HepG2 (cell line): ENCODE measurements around the gene PALM. TPM values are rescaled to one million over a fixed set of nuclear protein-coding genes. Genes with fewer than 3 reads are reported as not detected.

Experiments
- ATAC-seq: fragments of 200-7000 bp; cut with Tn5 transposase; 3 replicates; pipeline ENCODE4 v1.9.1; 2020; ENCODE audit warnings: mild to moderate bottlenecking, moderate library complexity
- BruUV-seq: library from RNA; stranded (reverse); fragments of 400-500 nt; replicated peaks from 2 replicates; lab custom pipeline; 2021; lab: Mats Ljungman, UMichigan
- CTCF ChIA-PET: fragments of 300-600 bp; formaldehyde crosslinking; extraction: SDS; loops from one replicate; lab custom pipeline; 2021; ENCODE audit warnings: low total read pairs, inconsistent platforms, low intra/inter-chr PET ratio; lab: Yijun Ruan, JAX
- POLR2A ChIA-PET: fragments of 350-600 bp; sonication (Branson Sonifier 250); formaldehyde crosslinking; loops from one replicate; lab custom pipeline; 2020; ENCODE audit warnings: antibody characterized with exemption, inconsistent platforms; lab: Yijun Ruan, JAX
- DNase-seq: peaks from one replicate; pipeline ENCODE4 v3.0.0-alpha.2; 2015; ENCODE audit warnings: low spot score
- FAIRE-seq: peaks from 3 replicates; lab custom pipeline; 2011; peaks lifted over from hg19 to GRCh38; lab: Jason Lieb, UNC
- H2AFZ ChIP-seq: one replicate; pipeline ENCODE4 v1.6.1; 2011; ENCODE audit warnings: low read length, inconsistent platforms
- H3K27ac ChIP-seq: fragments of 300-600 bp; 3 replicates; pipeline ENCODE4 v1.8.0; 2011; ENCODE audit warnings: mixed run types, mild to moderate bottlenecking, mixed read lengths, low read length, inconsistent platforms; ENCODE audit not compliant: insufficient read depth; ENCODE audit errors: extremely low read length
- H3K27me3 ChIP-seq, 2 experiments: fragments of 200-600 bp in 1 of 2; 2 replicates in 1 of 2; 3 replicates in 1 of 2; pipeline versions ENCODE4 v1.6.0 to v1.8.0; 2011; ENCODE audit warnings: low read length in 2 of 2, mild to moderate bottlenecking in 2 of 2, moderate library complexity in 2 of 2, inconsistent platforms in 1 of 2; ENCODE audit not compliant: insufficient read depth in 2 of 2, control insufficient read depth in 1 of 2
- H3K36me3 ChIP-seq, 2 experiments: fragments of 200-600 bp in 1 of 2; replicated peaks in 1 of 2; 2 replicates in 1 of 2; 3 replicates in 1 of 2; pipeline versions ENCODE4 v1.5.1 to v1.8.0; 2011; ENCODE audit warnings: low read length in 2 of 2, inconsistent platforms in 1 of 2; ENCODE audit not compliant: insufficient read depth in 2 of 2, control insufficient read depth in 1 of 2
- H3K4me1 ChIP-seq: 2 replicates; pipeline ENCODE4 v1.5.1; 2012; ENCODE audit warnings: low read length, inconsistent platforms; ENCODE audit not compliant: insufficient read depth
- H3K4me2 ChIP-seq: 2 replicates; pipeline ENCODE4 v1.6.0; 2011; ENCODE audit warnings: low read depth, low read length, inconsistent platforms
- H3K4me3 ChIP-seq, 3 experiments: fragments of 200-600 bp in 1 of 3; sonication (generic), shearing (Covaris generic) in 1 of 3; replicated peaks in 1 of 3; 2 replicates each; pipeline ENCODE4 v1.5.1; 2011 to 2016; ENCODE audit warnings: low read length in 3 of 3, inconsistent platforms in 2 of 3, low read depth in 2 of 3, mild to moderate bottlenecking in 2 of 3, control low read depth in 1 of 3, mixed read lengths in 1 of 3; ENCODE audit not compliant: insufficient read depth in 1 of 3
- H3K79me2 ChIP-seq: one replicate; pipeline ENCODE4 v1.6.1; 2011; ENCODE audit warnings: low read length, inconsistent platforms; ENCODE audit not compliant: insufficient read depth
- H3K9ac ChIP-seq: 2 replicates; pipeline ENCODE4 v1.6.0; 2011; ENCODE audit warnings: mild to moderate bottlenecking, low read depth, low read length, inconsistent platforms; ENCODE audit not compliant: insufficient read depth
- H3K9me3 ChIP-seq: 2 replicates; pipeline ENCODE4 v1.5.1; 2012; ENCODE audit warnings: mild to moderate bottlenecking, low read length
- H4K20me1 ChIP-seq: 2 replicates; pipeline ENCODE4 v1.6.0; 2011; ENCODE audit warnings: inconsistent platforms, mild to moderate bottlenecking, low read length, moderate library complexity; ENCODE audit not compliant: insufficient read depth
- ATRX ChIP-seq: sonication (generic); formaldehyde crosslinking; IDR thresholded peaks from 2 replicates; pipeline ENCODE4 v1.4.0; 2020; ENCODE audit warnings: missing genetic modification reagents, borderline replicate concordance
- HNRNPL ChIP-seq: fragments of 200-400 bp; formaldehyde crosslinking; IDR thresholded peaks from 2 replicates; pipeline ENCODE4 v1.6.1; 2017; ENCODE audit warnings: mild to moderate bottlenecking, low read depth, low read length
- NFIC ChIP-seq: IDR thresholded peaks from 2 replicates; pipeline ENCODE4 v1.6.1; 2012; ENCODE audit warnings: mild to moderate bottlenecking, low read length, inconsistent platforms
- POLR2G ChIP-seq: fragments of 200-400 bp; formaldehyde crosslinking; IDR thresholded peaks from 2 replicates; pipeline ENCODE4 v1.6.1; 2018; ENCODE audit warnings: mild to moderate bottlenecking, low read depth, low read length, moderate library complexity
- RELA ChIP-seq: sonication (generic); formaldehyde crosslinking; IDR thresholded peaks from 2 replicates; pipeline ENCODE4 v1.4.0; 2020; ENCODE audit warnings: missing genetic modification reagents
- SETDB1 ChIP-seq: sonication (generic); formaldehyde crosslinking; IDR thresholded peaks from 2 replicates; pipeline ENCODE4 v1.5.1; 2020; ENCODE audit warnings: missing genetic modification reagents, mild to moderate bottlenecking, borderline replicate concordance
- SUZ12 ChIP-seq: fragments of 150-350 bp; IDR thresholded peaks from 2 replicates; pipeline ENCODE4 v1.6.1; 2014; ENCODE audit warnings: low read depth, low read length
- ZFAT ChIP-seq: sonication (generic); formaldehyde crosslinking; conservative IDR thresholded peaks from 2 replicates; pipeline ENCODE4 v1.8.1; 2023; ENCODE audit warnings: missing genetic modification reagents, inconsistent platforms
- ZNF136 ChIP-seq: sonication (generic); formaldehyde crosslinking; IDR thresholded peaks from 2 replicates; pipeline ENCODE4 v1.8.1; 2022; ENCODE audit warnings: low read depth, mild to moderate bottlenecking, moderate library complexity, missing genetic modification reagents
- ZNF230 ChIP-seq: sonication (generic); formaldehyde crosslinking; IDR thresholded peaks from 2 replicates; pipeline ENCODE4 v1.4.0; 2020; ENCODE audit warnings: mild to moderate bottlenecking, missing genetic modification reagents
- WGBS: methylation state at CpG from one replicate; pipeline ENCODE4 v1.1.6; 2017; ENCODE audit warnings: low lambda C conversion rate; 5-methylcytosine and 5-hydroxymethylcytosine counted together
- in situ Hi-C: cut with HindIII; loops from 2 replicates; pipeline ENCODE4 v1.10.0; 2017; ENCODE audit warnings: low pct_unique_long_range_greater_than_20kb; ENCODE audit not compliant: extremely low pct_ligation_motif_present
- intact Hi-C: fragments of 100-400 bp; cut with micrococcal nuclease; formaldehyde crosslinking; loops from one replicate; pipeline ENCODE4 v1.10.0; 2022; ENCODE audit not compliant: unreplicated experiment
- polyA plus RNA-seq, 8 experiments: library from polyadenylated mRNA; depleted of rRNA in 3 of 8; stranded (reverse) in 7 of 8; unstranded in 1 of 8; fragments of >200 nt; fragmentation: Illumina TruSeq in 4 of 8; extraction: Trizol in 4 of 8; gene quantifications; 2 replicates each; pipeline versions ENCODE4 v1.2.1 to v1.2.3, GENCODE V29; 2011 to 2016; ENCODE audit warnings: low read depth in 4 of 8, missing spikeins in 1 of 8, mixed read lengths in 1 of 8; ENCODE audit not compliant: insufficient read depth in 1 of 8
- total RNA-seq, 5 experiments: library from RNA; depleted of rRNA; stranded (reverse); fragments of >200 nt; fragmentation: Illumina TruSeq; extraction: Trizol; gene quantifications; 2 replicates each; pipeline ENCODE4 v1.2.3, GENCODE V29; 2016; ENCODE audit warnings: low read depth in 1 of 5
- TF ChIP-seq, protein P1 (sequence below): IDR thresholded peaks from 2 replicates; pipeline ENCODE4 v1.6.1; 2012; ENCODE audit warnings: low read length, improper control_type of control experiment
- TF ChIP-seq, protein P2 (sequence below): sonication (generic); formaldehyde crosslinking; IDR thresholded peaks from 2 replicates; pipeline ENCODE4 v1.4.0; 2020; ENCODE audit warnings: mild to moderate bottlenecking, low read depth, missing genetic modification reagents
- TF ChIP-seq, protein P3 (sequence below): sonication (generic); formaldehyde crosslinking; IDR thresholded peaks from 2 replicates; pipeline ENCODE4 v1.5.0; 2020; ENCODE audit warnings: missing genetic modification reagents
- TF ChIP-seq, protein P4 (sequence below): sonication (generic); formaldehyde crosslinking; conservative IDR thresholded peaks from 2 replicates; pipeline ENCODE4 v1.4.0; 2020; ENCODE audit warnings: missing genetic modification reagents

Gene PALM
- total and polyA plus RNA-seq, 2 of the 13 experiments (the other 11 are each of a cell fraction or from before 2014, with no cell fraction given): 4.0 to 9.7 TPM

DNA sequence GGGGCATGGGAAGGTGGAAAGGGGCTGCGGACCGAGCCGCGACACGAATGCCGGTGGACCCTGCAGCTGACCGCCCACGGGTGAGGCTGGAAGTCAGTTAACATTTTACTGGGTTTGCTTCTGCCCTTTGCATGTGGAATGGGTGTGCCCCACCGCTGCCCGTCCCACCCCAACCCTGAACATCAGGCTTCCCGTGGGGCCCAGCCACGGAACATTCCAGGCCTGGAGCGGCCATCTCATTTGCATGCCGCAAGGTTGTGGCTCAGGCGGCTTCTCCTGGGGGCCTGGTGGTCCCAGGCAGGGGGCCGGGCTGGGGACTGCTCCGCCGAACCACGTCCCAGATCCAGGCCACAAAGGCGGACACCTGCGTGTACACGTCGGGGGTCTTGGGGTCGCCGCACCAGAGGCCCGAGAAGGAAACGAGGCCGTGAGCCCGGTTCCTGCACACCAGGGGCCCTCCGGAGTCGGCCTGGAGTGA, 23.2 kb upstream of the PALM start:
- Histone ChIP-seq H3K4me3 (no peak overlapping the region), H2AFZ (no peak overlapping the region), H3K9me3 (no peaks in the 10 kb centered on the region), H3K4me1 (peaks cover 16% of the 10 kb centered on the region), H3K27ac (no peak overlapping the region), H3K9ac (no peak overlapping the region), H3K36me3 (no peaks in the 10 kb centered on the region), H3K4me2 (no peak overlapping the region), H3K27me3 (peaks cover 0 to 9% of the 10 kb centered on the region in 2 experiments; a peak in 1 of 5 replicates), H3K79me2 (no peaks in the 10 kb centered on the region), H4K20me1 (no peaks in the 10 kb centered on the region)
- no TSS peak for BruUV-seq
- intact Hi-C loops (no loop called here), in situ Hi-C loops (no loop called here)
- WGBS: 40% methylated on average over 2 of the region's 31 CpGs
- FAIRE-seq (no peak), ATAC-seq (no peak), DNase-seq (no peak)
- POLR2A ChIA-PET: no interaction called here
- TF ChIP-seq ZNF230 (no peak), SUZ12 (no peak), NFIC (no peak), ZNF136 (CRISPR knock-in tag) (no peak), HNRNPL (no peak), ZFAT (CRISPR knock-in tag) (no peak), POLR2G (no peak), ATRX (CRISPR knock-in tag) (no peak), SETDB1 (CRISPR knock-in tag) (no peak), RELA (no peak)
- TF ChIP-seq, protein P1, sequence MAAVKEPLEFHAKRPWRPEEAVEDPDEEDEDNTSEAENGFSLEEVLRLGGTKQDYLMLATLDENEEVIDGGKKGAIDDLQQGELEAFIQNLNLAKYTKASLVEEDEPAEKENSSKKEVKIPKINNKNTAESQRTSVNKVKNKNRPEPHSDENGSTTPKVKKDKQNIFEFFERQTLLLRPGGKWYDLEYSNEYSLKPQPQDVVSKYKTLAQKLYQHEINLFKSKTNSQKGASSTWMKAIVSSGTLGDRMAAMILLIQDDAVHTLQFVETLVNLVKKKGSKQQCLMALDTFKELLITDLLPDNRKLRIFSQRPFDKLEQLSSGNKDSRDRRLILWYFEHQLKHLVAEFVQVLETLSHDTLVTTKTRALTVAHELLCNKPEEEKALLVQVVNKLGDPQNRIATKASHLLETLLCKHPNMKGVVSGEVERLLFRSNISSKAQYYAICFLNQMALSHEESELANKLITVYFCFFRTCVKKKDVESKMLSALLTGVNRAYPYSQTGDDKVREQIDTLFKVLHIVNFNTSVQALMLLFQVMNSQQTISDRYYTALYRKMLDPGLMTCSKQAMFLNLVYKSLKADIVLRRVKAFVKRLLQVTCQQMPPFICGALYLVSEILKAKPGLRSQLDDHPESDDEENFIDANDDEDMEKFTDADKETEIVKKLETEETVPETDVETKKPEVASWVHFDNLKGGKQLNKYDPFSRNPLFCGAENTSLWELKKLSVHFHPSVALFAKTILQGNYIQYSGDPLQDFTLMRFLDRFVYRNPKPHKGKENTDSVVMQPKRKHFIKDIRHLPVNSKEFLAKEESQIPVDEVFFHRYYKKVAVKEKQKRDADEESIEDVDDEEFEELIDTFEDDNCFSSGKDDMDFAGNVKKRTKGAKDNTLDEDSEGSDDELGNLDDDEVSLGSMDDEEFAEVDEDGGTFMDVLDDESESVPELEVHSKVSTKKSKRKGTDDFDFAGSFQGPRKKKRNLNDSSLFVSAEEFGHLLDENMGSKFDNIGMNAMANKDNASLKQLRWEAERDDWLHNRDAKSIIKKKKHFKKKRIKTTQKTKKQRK: no peak
- TF ChIP-seq, protein P2, sequence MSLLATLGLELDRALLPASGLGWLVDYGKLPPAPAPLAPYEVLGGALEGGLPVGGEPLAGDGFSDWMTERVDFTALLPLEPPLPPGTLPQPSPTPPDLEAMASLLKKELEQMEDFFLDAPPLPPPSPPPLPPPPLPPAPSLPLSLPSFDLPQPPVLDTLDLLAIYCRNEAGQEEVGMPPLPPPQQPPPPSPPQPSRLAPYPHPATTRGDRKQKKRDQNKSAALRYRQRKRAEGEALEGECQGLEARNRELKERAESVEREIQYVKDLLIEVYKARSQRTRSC (CRISPR knock-in tag): no peak
- TF ChIP-seq, protein P3, sequence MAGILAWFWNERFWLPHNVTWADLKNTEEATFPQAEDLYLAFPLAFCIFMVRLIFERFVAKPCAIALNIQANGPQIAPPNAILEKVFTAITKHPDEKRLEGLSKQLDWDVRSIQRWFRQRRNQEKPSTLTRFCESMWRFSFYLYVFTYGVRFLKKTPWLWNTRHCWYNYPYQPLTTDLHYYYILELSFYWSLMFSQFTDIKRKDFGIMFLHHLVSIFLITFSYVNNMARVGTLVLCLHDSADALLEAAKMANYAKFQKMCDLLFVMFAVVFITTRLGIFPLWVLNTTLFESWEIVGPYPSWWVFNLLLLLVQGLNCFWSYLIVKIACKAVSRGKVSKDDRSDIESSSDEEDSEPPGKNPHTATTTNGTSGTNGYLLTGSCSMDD (CRISPR knock-in tag): no peak
- TF ChIP-seq, protein P4, sequence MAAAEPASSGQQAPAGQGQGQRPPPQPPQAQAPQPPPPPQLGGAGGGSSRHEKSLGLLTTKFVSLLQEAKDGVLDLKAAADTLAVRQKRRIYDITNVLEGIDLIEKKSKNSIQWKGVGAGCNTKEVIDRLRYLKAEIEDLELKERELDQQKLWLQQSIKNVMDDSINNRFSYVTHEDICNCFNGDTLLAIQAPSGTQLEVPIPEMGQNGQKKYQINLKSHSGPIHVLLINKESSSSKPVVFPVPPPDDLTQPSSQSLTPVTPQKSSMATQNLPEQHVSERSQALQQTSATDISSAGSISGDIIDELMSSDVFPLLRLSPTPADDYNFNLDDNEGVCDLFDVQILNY (CRISPR knock-in tag): no peak
- CTCF ChIA-PET: no interaction called here
